Fibroblast of lung (primary cell): ENCODE results near the gene SIRPG. TPM values are rescaled to one million over a fixed set of nuclear protein-coding genes. Genes with fewer than 3 reads are reported as not detected.

Experiments
- DNase-seq, 2 donors: peaks; one replicate each; pipeline versions ENCODE4 v3.0.0 to v3.0.0-alpha.2; 2010; ENCODE audit warnings: low read depth in 2 of 2
- H2AFZ ChIP-seq: 2 replicates; pipeline ENCODE4 v1.5.1; 2012; ENCODE audit warnings: low read length, control low read depth, inconsistent platforms
- H3K27ac ChIP-seq: 2 replicates; pipeline ENCODE4 v1.5.1; 2011; ENCODE audit warnings: low read length, control low read depth; ENCODE audit not compliant: insufficient read depth
- H3K27me3 ChIP-seq: 2 replicates; pipeline ENCODE4 v1.5.1; 2011; ENCODE audit warnings: mild to moderate bottlenecking, low read length; ENCODE audit not compliant: control insufficient read depth, insufficient read depth
- H3K36me3 ChIP-seq: 2 replicates; pipeline ENCODE4 v1.5.1; 2011; ENCODE audit warnings: low read length; ENCODE audit not compliant: control insufficient read depth, insufficient read depth
- H3K4me1 ChIP-seq: 2 replicates; pipeline ENCODE4 v1.5.1; 2011; ENCODE audit warnings: low read length; ENCODE audit not compliant: control insufficient read depth, insufficient read depth; ENCODE audit errors: extremely low read depth
- H3K4me2 ChIP-seq: 2 replicates; pipeline ENCODE4 v1.5.1; 2011; ENCODE audit warnings: low read length, control low read depth; ENCODE audit not compliant: insufficient read depth; ENCODE audit errors: extremely low read depth
- H3K4me3 ChIP-seq, 4 experiments: fragments of 200-600 bp in 1 of 4; sonication (generic) in 1 of 4; replicated peaks in 1 of 4; 2 replicates each; pipeline ENCODE4 v1.5.1; 2011 to 2016; ENCODE audit warnings: low read length in 4 of 4, low read depth in 3 of 4, mild to moderate bottlenecking in 3 of 4, control low read depth in 2 of 4, inconsistent platforms in 1 of 4, mixed read lengths in 1 of 4; ENCODE audit not compliant: insufficient read depth in 1 of 4; ENCODE audit errors: control extremely low read depth in 1 of 4
- H3K79me2 ChIP-seq: 2 replicates; pipeline ENCODE4 v1.5.1; 2012; ENCODE audit warnings: mild to moderate bottlenecking, low read length, inconsistent platforms; ENCODE audit not compliant: control insufficient read depth, insufficient read depth
- H3K9ac ChIP-seq: 2 replicates; pipeline ENCODE4 v1.5.1; 2011; ENCODE audit warnings: mild to moderate bottlenecking, low read length, control low read depth; ENCODE audit not compliant: insufficient read depth
- H3K9me3 ChIP-seq: 2 replicates; pipeline ENCODE4 v1.5.1; 2012; ENCODE audit warnings: low read depth, low read length; ENCODE audit not compliant: control insufficient read depth, insufficient read depth
- H4K20me1 ChIP-seq: 2 replicates; pipeline ENCODE4 v1.5.1; 2011; ENCODE audit warnings: low read length; ENCODE audit not compliant: control insufficient read depth, insufficient read depth; ENCODE audit errors: extremely low read depth
- EZH2 ChIP-seq: IDR thresholded peaks from 2 replicates; pipeline ENCODE4 v1.5.1; 2012; ENCODE audit warnings: low read length, control low read depth, mild to moderate bottlenecking; ENCODE audit errors: missing control alignments
- polyA plus RNA-seq, 2 donors: library from polyadenylated mRNA; depleted of rRNA in 1 of 2; stranded (reverse) in 1 of 2; unstranded in 1 of 2; fragments of >200 nt; gene quantifications; 2 replicates each; pipeline ENCODE4 v1.2.1, GENCODE V29; 2011 to 2012; ENCODE audit warnings: missing spikeins in 1 of 2
- total RNA-seq: library from RNA; depleted of rRNA; stranded (reverse); fragments of >200 nt; gene quantifications from 2 replicates; pipeline ENCODE4 v1.2.1, GENCODE V29; 2014
- TF ChIP-seq, protein P1 (sequence below), 2 donors: IDR thresholded peaks in 1 of 2; conservative IDR thresholded peaks in 1 of 2; 1 replicate in 1 of 2; 2 replicates in 1 of 2; pipeline ENCODE4 v1.5.1; 2011 to 2012; ENCODE audit warnings: low read length in 2 of 2, control low read depth in 1 of 2, inconsistent platforms in 1 of 2, low read depth in 1 of 2, mild to moderate bottlenecking in 1 of 2

SIRPG gene
- total and polyA plus RNA-seq, 2 donors (not counting 1 experiment from before 2014, with no cell fraction given), result not detected

DNA sequence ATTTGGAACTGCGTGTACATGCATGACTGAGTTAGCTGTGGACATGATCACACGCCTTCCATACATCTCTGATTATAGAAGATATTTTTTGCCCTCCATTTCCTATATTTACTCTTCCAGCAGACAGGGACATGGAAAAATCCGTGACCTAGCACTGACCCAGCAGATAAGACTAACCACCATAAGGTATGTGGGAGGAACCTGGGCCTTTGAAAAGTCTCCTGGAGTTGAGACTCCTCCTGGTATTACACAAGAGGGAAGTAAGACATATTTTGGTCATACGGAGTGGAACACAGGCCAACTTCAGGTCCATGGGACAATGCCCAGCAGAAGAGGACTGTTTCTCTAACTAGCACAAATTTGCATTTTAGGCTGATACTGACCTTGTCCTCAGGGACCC lies 24.0 kb downstream of the SIRPG start:
- no peak overlapping the region for H3K4me2 ChIP-seq
- peaks cover 3% of the 10 kb centered on the region for H3K27me3 ChIP-seq
- no peak overlapping the region for H3K4me3 ChIP-seq
- H3K27ac ChIP-seq, result no peak overlapping the region
- no peaks in the 10 kb centered on the region for H4K20me1 ChIP-seq
- TF ChIP-seq EZH2, result no peak
- TF ChIP-seq, protein P1, sequence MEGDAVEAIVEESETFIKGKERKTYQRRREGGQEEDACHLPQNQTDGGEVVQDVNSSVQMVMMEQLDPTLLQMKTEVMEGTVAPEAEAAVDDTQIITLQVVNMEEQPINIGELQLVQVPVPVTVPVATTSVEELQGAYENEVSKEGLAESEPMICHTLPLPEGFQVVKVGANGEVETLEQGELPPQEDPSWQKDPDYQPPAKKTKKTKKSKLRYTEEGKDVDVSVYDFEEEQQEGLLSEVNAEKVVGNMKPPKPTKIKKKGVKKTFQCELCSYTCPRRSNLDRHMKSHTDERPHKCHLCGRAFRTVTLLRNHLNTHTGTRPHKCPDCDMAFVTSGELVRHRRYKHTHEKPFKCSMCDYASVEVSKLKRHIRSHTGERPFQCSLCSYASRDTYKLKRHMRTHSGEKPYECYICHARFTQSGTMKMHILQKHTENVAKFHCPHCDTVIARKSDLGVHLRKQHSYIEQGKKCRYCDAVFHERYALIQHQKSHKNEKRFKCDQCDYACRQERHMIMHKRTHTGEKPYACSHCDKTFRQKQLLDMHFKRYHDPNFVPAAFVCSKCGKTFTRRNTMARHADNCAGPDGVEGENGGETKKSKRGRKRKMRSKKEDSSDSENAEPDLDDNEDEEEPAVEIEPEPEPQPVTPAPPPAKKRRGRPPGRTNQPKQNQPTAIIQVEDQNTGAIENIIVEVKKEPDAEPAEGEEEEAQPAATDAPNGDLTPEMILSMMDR (conservative IDR thresholded peaks at IDR 0.05 in 1 of 2, IDR thresholded peaks at IDR 0.05 in 1 of 2; ENCODE audit: low read depth in 1 of 2, low read length in 2 of 2), result no peak
- no peak overlapping the region for H3K9ac ChIP-seq
- no peaks in the 10 kb centered on the region for H3K79me2 ChIP-seq
- H3K9me3 ChIP-seq, result no peaks in the 10 kb centered on the region
- no peak overlapping the region for H2AFZ ChIP-seq
- no peaks in the 10 kb centered on the region for H3K4me1 ChIP-seq
- no peaks in the 10 kb centered on the region for H3K36me3 ChIP-seq
- peak in 1 of 2 donors; percentile 30 for DNase-seq

DNA sequence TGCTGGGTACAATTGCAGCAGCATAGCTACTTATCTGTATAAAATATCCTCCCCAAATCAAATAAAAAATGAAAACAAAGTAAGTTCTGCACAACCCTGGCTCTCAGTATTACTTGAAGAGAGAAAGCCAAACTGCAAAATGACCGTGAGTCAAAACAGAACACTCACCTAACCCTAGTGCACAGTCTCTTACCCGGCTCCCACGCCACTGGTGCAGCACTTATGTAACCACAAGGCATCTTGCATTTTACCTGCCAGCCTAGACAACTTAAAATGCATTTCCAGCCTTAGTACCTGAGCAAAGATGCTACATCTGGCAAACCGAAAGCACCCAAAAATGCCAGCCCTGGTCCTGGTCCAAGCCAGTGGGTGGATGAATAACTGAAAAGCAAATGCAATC lies 25.4 kb downstream of the SIRPG start:
- Histone ChIP-seq H3K27me3 (peaks cover 3% of the 10 kb centered on the region), H3K27ac (no peak overlapping the region), H3K9ac (no peak overlapping the region), H3K4me3 (no peak overlapping the region), H2AFZ (no peak overlapping the region), H4K20me1 (no peaks in the 10 kb centered on the region), H3K36me3 (no peaks in the 10 kb centered on the region), H3K9me3 (no peaks in the 10 kb centered on the region), H3K79me2 (no peaks in the 10 kb centered on the region), H3K4me1 (no peaks in the 10 kb centered on the region), H3K4me2 (no peak overlapping the region)
- no peak for DNase-seq
- no peak for TF ChIP-seq EZH2
- TF ChIP-seq, protein P1 (conservative IDR thresholded peaks at IDR 0.05 in 1 of 2, IDR thresholded peaks at IDR 0.05 in 1 of 2; ENCODE audit: low read depth in 1 of 2, low read length in 2 of 2), result no peak

- Histone ChIP-seq H2AFZ (no peak overlapping the region), H3K4me1 (no peaks in the 10 kb centered on the region), H3K4me2 (no peak overlapping the region), H3K79me2 (no peaks in the 10 kb centered on the region), H3K36me3 (no peaks in the 10 kb centered on the region), H4K20me1 (no peaks in the 10 kb centered on the region), H3K4me3 (no peak overlapping the region), H3K27ac (no peak overlapping the region), H3K27me3 (peaks cover 3% of the 10 kb centered on the region), H3K9ac (no peak overlapping the region), H3K9me3 (no peaks in the 10 kb centered on the region)
- TF ChIP-seq EZH2, result no peak
- TF ChIP-seq, protein P1 (conservative IDR thresholded peaks at IDR 0.05 in 1 of 2, IDR thresholded peaks at IDR 0.05 in 1 of 2; ENCODE audit: low read depth in 1 of 2, low read length in 2 of 2), result no peak
- DNase-seq, result peak in 1 of 2 donors; percentile 62
These were observed 26.0 kb downstream of the SIRPG start for GRCh38 chr20:1631309-1632151.
